ENCODE results near the gene NXPE4.

- TF ChIP-seq CTCF (IDR thresholded peaks at IDR 0.05; ENCODE audit: low read depth, low read length) (no peak), MAX (IDR thresholded peaks at IDR 0.05; ENCODE audit: low read depth, low read length) (no peak)
These were observed 8.1 kb downstream of the NXPE4 start for GRCh38 chr11:114587398-114587953.
